MG63 (cell line): ENCODE data around the gene CHP1. TPM values are rescaled to one million over a fixed set of nuclear protein-coding genes. Genes with fewer than 3 reads are reported as not detected.
"Not testable (repeated sequence)": the region's sequence is repeated elsewhere in the genome, so short reads cannot be mapped to it uniquely, and the experiment has no call there.

Experiments used
- DNase-seq: peaks from one replicate; pipeline ENCODE4 v3.0.0-alpha.2; 2020
- H3K27me3 ChIP-seq: fragments of 250-450 bp; sonication (Bioruptor Pico); 2 replicates; pipeline ENCODE4 v1.5.1; 2020; ENCODE audit warnings: mild to moderate bottlenecking, moderate library complexity
- H3K36me3 ChIP-seq: fragments of 250-450 bp; sonication (Bioruptor Pico); 2 replicates; pipeline ENCODE4 v1.5.1; 2020; ENCODE audit warnings: mild to moderate bottlenecking, moderate library complexity
- H3K4me3 ChIP-seq: fragments of 250-450 bp; sonication (Bioruptor Pico); 2 replicates; pipeline ENCODE4 v1.5.1; 2020; ENCODE audit warnings: mild to moderate bottlenecking, moderate library complexity
- H3K9me3 ChIP-seq: fragments of 250-450 bp; sonication (Bioruptor Pico); 2 replicates; pipeline ENCODE4 v1.5.1; 2020; ENCODE audit warnings: mild to moderate bottlenecking, moderate library complexity
- total RNA-seq: library from RNA; depleted of rRNA; stranded (reverse); fragments of >200 nt; shearing (Covaris generic); gene quantifications from 2 replicates; pipeline ENCODE4 v1.2.3, GENCODE V29; 2014; ENCODE audit warnings: low replicate concordance

Gene CHP1
- total RNA-seq, 1 experiment from 2014 or later, result 65.9 TPM

DNA sequence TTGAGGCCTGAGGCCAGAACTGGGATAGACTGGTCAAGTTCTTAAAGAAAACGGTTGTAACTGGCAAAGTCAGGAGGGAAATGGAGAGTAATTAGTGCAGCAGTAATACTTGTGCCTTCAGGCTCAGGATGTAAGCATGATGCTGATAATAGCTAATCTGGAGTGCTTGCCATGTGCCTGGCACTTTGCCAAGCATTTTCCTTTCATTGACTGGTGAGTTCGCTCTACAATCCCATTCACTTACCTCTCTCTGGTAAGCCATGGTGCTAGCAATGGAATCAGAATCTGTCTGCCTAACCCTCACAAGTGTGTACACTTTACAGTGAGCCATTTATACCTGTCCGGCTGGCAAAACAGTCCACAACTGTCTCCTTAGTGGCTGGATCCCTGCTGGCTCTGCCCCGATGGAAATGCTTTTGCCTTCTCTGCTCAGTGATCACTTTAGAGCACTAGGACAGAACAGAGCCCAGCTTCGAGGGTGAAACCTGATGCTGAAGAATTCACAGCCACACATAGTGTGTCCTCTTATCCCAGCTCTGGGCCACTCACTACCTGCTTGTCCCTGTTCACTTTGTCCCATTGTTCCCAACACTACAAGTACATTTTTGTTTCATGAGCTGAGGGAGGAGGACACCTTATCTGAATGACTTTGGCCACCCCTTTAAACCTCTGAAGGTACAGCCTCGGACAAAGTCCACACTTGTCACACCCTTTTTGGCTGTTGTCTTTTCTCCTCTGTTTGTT is 10.3 kb downstream of the CHP1 start:
- Histone ChIP-seq H3K4me3 (no peak overlapping the region), H3K36me3 (peaks cover 3% of the 10 kb centered on the region), H3K9me3 (no peaks in the 10 kb centered on the region), H3K27me3 (no peaks in the 10 kb centered on the region)
- no peak for DNase-seq

DNA sequence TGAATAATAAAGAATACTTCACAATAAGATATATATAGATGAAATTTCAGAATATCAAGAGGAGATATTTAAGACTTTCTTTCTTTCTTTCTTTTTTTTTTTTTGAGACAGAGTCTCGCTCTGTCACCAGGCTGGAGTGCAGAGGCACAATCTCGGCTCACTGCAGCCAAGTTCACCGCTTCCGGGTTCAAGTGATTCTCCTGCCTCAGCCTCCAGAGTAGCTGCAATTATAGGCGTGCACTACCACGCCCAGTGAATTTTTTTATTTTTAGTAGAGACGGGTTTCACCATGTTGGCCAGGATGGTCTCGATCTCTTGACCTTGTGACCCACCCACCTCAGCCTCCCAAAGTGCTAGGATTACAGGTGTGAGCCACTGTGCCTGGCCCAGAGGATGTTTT is 19.7 kb downstream of the CHP1 start:
- H3K27me3 ChIP-seq, H3K9me3 ChIP-seq, DNase-seq, H3K4me3 ChIP-seq, H3K36me3 ChIP-seq: not testable (repeated sequence)

DNA sequence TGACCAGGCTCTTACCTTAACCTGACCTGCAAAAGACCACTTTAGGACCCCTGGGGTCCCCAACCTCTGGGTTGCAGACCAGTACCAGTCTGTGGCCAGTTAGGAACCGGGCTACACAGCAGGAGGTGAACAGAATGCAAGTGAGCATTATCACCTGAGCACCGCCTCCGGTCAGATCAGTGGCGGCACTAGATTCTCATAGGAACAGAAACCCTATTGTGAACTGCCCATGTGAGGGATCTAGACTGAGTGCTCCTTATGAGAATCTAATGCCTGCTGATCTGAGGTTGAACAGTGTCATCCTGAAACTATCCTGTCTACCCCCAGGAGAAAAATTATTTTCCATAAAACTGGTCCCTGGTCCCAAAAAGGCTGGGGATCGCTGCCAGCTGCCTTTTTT is 20.3 kb downstream of the CHP1 start:
- DNase-seq, result no peak
- H3K27me3 ChIP-seq, result no peaks in the 10 kb centered on the region
- H3K36me3 ChIP-seq, result 0 out of 2 replicates have a peak, but pooled peaks cover 4% of the 10 kb centered on the region
- no peak overlapping the region for H3K4me3 ChIP-seq
- no peaks in the 10 kb centered on the region for H3K9me3 ChIP-seq

DNA sequence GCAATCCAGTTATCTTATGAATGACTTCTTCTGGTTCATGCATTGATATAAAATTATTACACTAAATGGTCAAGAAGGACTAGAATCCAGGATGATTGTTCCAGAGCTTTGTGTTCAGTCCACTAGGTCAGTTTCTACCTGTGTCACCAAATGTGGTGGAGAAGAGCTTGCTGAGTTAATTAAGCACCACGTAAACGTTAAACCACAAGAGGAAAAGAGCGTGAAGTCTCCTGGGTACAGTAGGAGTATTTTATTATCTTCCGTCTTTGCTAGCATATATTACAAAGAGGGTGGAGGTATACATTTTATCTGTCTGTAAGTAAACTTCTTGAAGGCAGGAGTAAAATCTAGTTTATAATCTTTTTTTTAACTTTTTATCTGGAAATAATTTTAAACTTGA is 23.5 kb downstream of the CHP1 start:
- H3K4me3 ChIP-seq, result no peak overlapping the region
- no peak for DNase-seq
- 0 out of 2 replicates have a peak, but pooled peaks cover 4% of the 10 kb centered on the region for H3K36me3 ChIP-seq
- H3K27me3 ChIP-seq, result no peaks in the 10 kb centered on the region
- H3K9me3 ChIP-seq, result no peaks in the 10 kb centered on the region

DNA sequence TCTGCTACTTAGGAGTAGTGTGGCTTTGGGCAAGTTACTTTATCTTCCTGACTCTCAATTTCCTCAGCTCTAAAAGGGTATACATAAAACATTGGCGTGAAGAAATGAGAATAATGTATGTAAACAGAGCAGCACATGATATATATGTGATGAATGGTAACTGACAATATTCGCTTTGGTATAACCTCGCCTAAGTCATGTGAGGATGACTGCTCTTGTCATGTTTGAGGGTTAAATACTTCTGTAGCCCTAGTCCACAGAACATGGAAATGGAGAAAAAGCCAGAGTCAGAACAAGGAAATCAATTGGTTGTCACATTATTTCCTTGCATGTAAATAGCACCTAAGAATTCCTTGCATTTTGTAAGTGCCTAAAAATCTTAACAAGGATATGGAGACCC is 25.0 kb downstream of the CHP1 start:
- DNase-seq, result no peak
- H3K36me3 ChIP-seq, result 0 out of 2 replicates have a peak, but pooled peaks cover 4% of the 10 kb centered on the region

DNA sequence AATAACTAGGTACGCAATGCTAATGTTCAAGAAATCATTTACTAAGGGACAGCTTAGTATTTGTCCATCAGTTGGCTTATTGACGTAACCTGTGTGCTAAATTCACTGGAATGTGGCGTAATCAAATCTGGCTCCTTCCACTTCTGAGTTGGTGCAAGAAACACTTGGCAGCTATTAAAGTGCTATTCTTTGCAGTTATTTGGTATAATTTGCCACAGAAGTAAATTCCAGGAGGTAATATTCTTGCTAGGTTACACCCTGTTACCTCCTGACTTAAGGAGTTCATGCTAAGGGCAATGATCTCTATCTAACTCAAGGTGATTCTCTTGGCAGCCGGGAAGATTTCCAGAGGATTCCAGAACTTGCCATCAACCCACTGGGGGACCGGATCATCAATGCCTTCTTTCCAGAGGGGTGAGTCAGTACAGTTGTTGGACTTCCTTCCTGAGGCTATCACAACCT is 25.5 kb downstream of the CHP1 start:
- Histone ChIP-seq H3K36me3 (0 out of 2 replicates have a peak, but pooled peaks cover 4% of the 10 kb centered on the region), H3K4me3 (no peak overlapping the region), H3K9me3 (no peaks in the 10 kb centered on the region), H3K27me3 (no peaks in the 10 kb centered on the region)
- DNase-seq, result no peak

More for the DNA sequence above, 25.0 kb downstream of the CHP1 start:
- no peak overlapping the region for H3K4me3 ChIP-seq
- no peaks in the 10 kb centered on the region for H3K9me3 ChIP-seq
- no peaks in the 10 kb centered on the region for H3K27me3 ChIP-seq

DNA sequence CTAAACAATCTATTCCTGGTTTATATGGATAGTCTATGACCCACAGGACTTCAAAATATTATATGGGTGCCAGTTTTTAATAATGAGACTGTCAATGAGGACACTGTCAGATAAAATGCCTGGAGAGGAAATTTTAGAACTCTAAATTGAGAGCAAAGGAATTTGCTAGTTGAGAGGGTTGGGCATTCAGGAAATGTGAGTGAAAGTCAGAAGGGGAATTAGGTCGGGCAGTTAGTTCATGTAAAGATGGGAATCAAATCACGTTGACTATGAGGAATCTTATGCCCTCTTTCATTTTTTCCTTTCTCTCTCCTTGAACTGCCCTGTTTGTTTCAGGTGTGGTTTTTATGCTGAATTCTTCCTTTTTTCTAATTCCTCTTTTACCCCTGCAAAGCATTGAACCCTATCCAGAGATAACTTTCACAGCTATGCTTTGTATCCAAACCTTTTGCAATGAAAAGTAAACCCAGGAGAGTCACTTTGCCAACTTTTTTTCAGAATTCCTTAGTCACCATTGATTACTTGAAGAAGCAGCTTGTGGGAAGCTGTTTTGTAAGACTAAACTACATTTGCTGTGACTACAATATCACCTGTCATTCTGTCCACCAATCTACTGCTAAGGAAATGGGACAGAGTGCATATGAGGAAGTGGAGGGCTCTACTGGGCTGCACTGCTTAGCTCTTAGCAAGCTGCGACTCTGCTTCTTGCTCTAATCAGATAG is 27.8 kb downstream of the CHP1 start:
- no peaks in the 10 kb centered on the region for H3K9me3 ChIP-seq
- H3K4me3 ChIP-seq, result no peak overlapping the region
- DNase-seq, result no peak
- H3K36me3 ChIP-seq, result peaks cover 15% of the 10 kb centered on the region
- no peaks in the 10 kb centered on the region for H3K27me3 ChIP-seq

DNA sequence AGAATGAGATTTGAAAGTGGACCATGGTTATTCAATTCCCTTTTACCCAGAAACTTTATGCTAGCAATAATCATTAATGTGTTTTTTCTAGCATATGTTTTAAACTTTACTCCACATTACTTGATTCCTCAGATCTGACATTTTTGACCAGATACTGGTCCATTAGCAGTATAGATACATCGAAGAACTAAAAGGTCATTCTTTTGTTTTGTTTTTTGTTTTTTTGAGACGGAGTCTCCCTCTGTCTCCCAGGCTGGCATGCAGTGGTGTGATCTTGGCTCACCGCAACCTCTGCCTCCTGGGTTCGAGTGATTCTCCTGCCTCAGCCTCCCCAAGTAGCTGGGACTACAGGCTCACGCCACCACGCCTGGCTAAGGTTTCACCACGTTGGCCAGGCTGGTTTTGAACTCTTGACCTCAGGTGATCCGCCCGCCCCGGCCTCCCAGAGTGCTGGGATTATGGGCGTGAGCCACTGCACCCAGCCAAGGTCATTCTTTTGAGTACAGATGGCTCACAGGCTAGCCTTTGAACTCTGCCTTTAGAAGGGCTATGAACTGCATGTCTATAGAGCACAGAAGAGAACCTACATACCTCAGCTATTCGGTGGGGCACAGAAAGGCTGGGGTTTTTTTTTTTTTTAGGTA is 28.6 kb downstream of the CHP1 start:
- Histone ChIP-seq H3K36me3 (peaks cover 11% of the 10 kb centered on the region), H3K27me3 (no peaks in the 10 kb centered on the region), H3K9me3 (no peaks in the 10 kb centered on the region), H3K4me3 (no peak overlapping the region)
- DNase-seq, result no peak

DNA sequence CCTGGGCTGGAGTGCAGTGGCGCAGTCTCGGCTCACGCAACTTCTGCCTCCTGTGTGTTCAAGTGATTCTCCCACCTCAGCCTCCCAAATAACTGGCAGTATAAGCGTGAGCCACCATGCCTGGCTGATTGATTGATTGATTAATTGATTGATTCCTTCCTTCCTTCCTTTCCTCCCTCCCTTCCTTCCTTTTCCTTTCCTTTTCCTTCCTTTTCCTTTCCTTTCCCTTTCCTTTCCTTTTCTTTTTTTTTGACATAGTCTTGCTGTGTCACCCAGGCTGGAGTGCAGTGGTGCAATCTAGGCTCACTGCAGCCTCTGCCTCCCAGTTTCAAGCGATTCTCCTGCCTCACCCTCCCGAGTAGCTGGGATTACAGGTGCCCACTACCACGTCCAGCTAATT is 29.9 kb downstream of the CHP1 start:
- not testable (repeated sequence) for H3K4me3 ChIP-seq, H3K9me3 ChIP-seq, DNase-seq, H3K27me3 ChIP-seq
- peaks cover 14% of the 10 kb centered on the region for H3K36me3 ChIP-seq

DNA sequence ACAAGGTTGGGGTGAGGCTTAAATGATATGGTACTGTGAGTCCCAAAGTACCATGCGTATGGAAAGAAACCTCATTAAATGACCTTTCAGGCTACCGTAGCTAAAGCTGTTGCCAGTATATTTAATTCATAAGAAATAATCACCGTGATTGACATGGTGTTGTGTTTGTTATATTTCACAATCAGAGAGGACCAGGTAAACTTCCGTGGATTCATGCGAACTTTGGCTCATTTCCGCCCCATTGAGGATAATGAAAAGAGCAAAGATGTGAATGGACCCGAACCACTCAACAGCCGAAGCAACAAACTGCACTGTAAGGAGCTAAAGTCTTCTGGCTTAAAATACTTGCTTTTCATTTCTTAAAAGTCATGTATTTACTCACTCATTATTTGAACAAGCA is 31.5 kb downstream of the CHP1 start:
- peaks cover 14% of the 10 kb centered on the region for H3K36me3 ChIP-seq
- DNase-seq, result no peak
- H3K27me3 ChIP-seq, result no peaks in the 10 kb centered on the region
- no peaks in the 10 kb centered on the region for H3K9me3 ChIP-seq
- no peak overlapping the region for H3K4me3 ChIP-seq

DNA sequence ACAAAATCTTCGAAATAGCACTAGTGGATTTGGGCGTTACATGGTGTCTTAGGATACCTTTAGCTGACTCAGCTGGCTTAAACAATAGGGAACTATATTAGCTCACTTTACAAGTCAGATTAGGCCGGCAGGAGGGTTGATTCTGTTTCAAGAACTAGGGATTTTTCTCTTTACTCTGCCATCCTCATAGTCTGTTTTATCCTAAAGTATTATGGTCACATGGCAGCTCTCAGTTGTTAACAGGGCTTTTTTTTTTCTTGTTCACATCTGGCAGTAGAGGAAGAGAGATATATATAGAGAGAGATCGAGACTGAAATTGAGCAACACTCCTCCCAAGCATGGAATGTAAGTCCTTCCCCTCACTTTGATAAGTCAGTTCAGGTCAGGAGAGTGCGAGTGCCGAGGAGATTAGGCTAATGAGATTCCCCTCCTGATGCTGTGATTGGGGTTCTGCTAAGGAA is 32.9 kb downstream of the CHP1 start:
- Histone ChIP-seq H3K9me3 (no peaks in the 10 kb centered on the region), H3K36me3 (peaks cover 14% of the 10 kb centered on the region), H3K27me3 (no peaks in the 10 kb centered on the region), H3K4me3 (no peak overlapping the region)
- no peak for DNase-seq

DNA sequence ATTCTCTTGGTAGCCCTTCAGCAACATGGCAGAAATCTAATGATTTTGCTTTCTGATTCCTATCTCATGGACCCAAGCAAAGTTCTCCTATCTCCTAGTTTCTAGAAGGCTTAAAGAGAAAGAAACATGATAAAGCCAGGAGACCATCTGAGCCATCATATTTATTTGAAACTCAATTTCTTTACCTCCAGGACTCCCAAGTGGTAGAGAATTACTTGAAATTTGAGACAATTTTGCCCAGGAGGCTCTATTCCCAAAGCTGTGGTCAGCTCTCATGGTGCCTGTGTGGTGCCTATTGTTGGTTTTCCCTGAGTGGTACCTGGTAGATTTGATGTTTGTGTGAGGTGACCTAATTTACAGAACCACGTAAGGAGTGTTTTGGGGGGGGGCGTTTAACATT is 38.8 kb downstream of the CHP1 start:
- Histone ChIP-seq H3K36me3 (peaks cover under 1% of the 10 kb centered on the region; the same call in 1 of the 2 replicates), H3K27me3 (no peaks in the 10 kb centered on the region), H3K4me3 (no peak overlapping the region), H3K9me3 (no peaks in the 10 kb centered on the region)
- DNase-seq, result no peak

DNA sequence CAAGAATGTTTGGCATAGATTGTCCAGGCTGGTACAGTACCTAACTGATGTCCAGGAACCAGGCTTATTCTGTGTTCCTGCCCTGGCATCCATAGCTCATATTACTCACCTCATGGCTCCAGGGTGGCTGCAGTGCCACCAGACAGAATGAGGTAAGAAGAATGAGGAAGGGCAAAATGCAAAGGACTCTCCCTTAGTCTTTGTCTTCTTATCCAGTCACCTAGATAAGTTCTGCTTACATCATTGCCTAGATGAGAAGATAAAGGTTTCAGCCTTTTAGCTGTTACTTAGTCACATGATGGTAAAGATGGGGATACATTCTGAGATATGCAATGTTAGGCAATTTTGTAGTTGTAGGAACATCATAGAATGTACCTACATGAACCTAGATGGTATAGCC is 45.8 kb downstream of the CHP1 start:
- Histone ChIP-seq H3K9me3 (no peaks in the 10 kb centered on the region), H3K36me3 (peaks cover 5% of the 10 kb centered on the region), H3K27me3 (no peaks in the 10 kb centered on the region), H3K4me3 (no peak overlapping the region)
- DNase-seq, result no peak

DNA sequence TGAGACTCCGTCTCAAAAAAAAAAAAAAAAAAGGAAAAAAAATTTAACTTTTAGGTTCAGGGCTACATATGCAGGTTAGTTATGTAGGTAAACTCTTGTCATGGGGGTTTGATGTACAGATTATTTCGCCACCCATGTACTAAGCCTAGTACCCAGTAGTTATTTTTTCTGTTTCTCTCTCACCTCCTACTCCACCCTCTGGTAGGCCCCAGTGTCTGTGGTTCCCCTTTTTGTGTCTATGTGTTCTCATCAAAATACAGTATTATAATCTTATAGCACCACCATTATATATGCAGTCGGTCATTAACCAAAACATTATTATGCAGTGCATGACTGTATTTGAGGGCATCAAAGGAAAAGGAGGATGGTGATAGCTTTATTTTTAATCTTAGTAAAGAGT is 47.3 kb downstream of the CHP1 start:
- DNase-seq, result no peak
- H3K27me3 ChIP-seq, result no peaks in the 10 kb centered on the region
- H3K36me3 ChIP-seq, result peaks cover 5% of the 10 kb centered on the region; the same call in 1 of the 2 replicates
- H3K9me3 ChIP-seq, result no peaks in the 10 kb centered on the region
- no peak overlapping the region for H3K4me3 ChIP-seq

DNA sequence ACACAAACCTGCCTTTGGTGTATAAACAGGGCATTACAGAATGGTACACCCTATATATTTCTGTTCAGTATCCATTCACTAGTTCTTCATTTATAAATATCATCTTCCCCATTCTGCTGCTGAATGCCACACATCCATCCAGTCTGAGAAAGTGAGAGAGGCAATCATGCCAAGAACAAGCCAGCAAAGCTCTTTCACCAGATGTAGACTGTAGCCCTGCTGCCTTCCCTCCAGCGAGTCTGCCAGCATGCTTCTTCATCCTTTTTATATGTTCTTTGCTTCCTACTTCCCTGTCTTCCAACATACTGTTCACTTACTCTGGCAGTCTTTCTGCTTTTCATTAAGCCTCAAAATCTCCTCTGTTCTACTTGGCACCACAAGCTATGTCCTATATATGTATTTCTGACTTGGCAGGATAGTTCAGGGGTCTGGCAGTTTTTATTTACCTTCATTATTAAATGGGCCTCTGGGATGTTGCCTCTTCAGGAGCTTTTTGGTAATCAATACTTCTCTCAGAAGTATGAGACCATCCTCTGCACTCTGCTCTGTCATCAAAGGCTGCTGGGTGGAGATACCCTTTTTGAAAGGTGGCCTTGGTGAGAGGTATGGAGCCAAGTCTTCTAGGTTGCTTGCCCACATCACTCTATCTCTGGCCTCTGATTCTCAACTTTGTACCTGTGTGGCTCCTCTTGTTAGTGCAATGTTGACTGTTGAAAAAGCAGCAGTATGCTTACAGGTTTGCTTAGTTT is 48.6 kb downstream of the CHP1 start:
- Histone ChIP-seq H3K27me3 (no peaks in the 10 kb centered on the region), H3K4me3 (no peak overlapping the region), H3K9me3 (no peaks in the 10 kb centered on the region), H3K36me3 (peaks cover 5% of the 10 kb centered on the region)
- DNase-seq, result no peak

DNA sequence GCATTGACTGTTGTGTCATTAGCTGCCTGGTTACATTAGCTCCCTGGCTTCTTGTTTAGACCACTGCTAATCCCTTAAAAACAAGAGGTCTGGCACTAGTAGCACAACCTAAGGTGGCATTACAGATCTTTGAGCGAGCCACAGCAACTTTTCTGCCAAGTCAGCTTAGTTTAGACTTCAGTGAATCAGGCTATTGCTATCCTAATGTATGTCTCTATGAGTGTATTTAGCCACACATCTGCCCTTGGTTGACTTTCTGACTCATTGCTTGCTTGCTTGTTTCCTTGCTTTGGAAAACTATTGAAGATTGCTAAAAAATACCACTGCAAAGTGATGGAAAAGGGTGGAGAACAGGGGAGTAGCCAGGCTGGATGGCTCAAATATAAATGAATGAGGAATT is 50.2 kb downstream of the CHP1 start:
- peaks cover 20% of the 10 kb centered on the region for H3K36me3 ChIP-seq
- peak; percentile 74 for DNase-seq
- H3K4me3 ChIP-seq, result no peak overlapping the region
- peaks cover 10% of the 10 kb centered on the region for H3K9me3 ChIP-seq
- no peaks in the 10 kb centered on the region for H3K27me3 ChIP-seq

DNA sequence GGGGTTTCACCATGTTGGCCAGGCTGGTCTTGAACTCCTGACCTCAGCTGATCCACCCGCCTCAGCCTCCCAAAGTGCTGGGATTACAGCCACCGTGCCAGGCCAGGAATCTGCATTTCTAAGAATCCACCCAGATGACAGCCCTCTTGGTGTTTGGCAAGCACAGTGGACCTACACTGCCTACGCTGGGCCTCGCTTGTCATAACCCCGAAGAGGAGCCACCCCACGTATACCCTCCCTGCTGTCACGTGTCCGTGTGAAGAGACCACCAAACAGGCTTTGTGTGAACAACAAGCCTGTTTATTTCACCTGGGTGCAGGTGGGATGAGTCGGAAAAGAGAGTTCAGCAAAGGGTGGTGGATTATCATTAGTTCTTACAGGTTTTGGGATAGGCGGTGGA is 51.4 kb downstream of the CHP1 start:
- H3K9me3 ChIP-seq, result peaks cover 12% of the 10 kb centered on the region
- not testable (repeated sequence) for DNase-seq, H3K27me3 ChIP-seq, H3K4me3 ChIP-seq
- peaks cover 32% of the 10 kb centered on the region for H3K36me3 ChIP-seq
